ENCODE data around the gene ART3. TPM values are rescaled to one million over a fixed set of nuclear protein-coding genes. Genes with fewer than 3 reads are reported as not detected.
A peak's percentile ranks its signal among the peaks of the same experiment; 100 is the strongest.

The ART3 gene
- total RNA-seq, 1 experiment from 2014 or later: not detected

- ATAC-seq (peak; percentile 94), DNase-seq (peak; percentile 80)
- Histone ChIP-seq H3K36me3 (ENCODE audit: low read depth, low read length) (no peaks in the 10 kb centered on the region), H3K27ac (ENCODE audit: low read length) (no peak overlapping the region), H3K27me3 (ENCODE audit: low read length) (no peaks in the 10 kb centered on the region), H3K9me2 (replicated peaks; ENCODE audit: low read length) (no peaks in the 10 kb centered on the region), H3K9me3 (ENCODE audit: low read length) (no peaks in the 10 kb centered on the region), H3K79me2 (ENCODE audit: low read length) (no peaks in the 10 kb centered on the region), H3K4me2 (ENCODE audit: low read length) (no peak overlapping the region), H2AFZ (ENCODE audit: low read length) (no peak overlapping the region), H3K9ac (ENCODE audit: low read length) (no peak overlapping the region), H3K4me1 (ENCODE audit: insufficient read depth, low read length) (no peaks in the 10 kb centered on the region), H3F3A (ENCODE audit: low read length, unreplicated experiment) (no peaks in the 10 kb centered on the region), H3K4me3 (ENCODE audit: low read length) (no peak overlapping the region), H4K20me1 (ENCODE audit: low read length) (no peaks in the 10 kb centered on the region)
- CTCF ChIA-PET: no interaction called here
- intact Hi-C loops (cut with micrococcal nuclease): loop anchor here (1.0 kb wide), 2 partner anchors 72 to 151 kb away; no protein-coding TSS in a partner anchor
- no TSS peak for BruUV-seq (replicated peaks)
- TF ChIP-seq CTCF (conservative IDR thresholded peaks at IDR 0.05; ENCODE audit: low read depth, low read length) (peak; percentile 80), EZH2phosphoT487 (IDR thresholded peaks at IDR 0.05; ENCODE audit: borderline replicate concordance, low read length) (no peak), EZH2 (IDR thresholded peaks at IDR 0.05; ENCODE audit: low read length, unreplicated experiment) (no peak)
- POLR2A ChIA-PET (ENCODE audit: unreplicated experiment): no interaction called here
Observed at GRCh38 chr4:76067652-76068286, 6.7 kb upstream of the ART3 start.

- Histone ChIP-seq H3K79me2 (ENCODE audit: low read length) (no peaks in the 10 kb centered on the region), H3K4me1 (ENCODE audit: insufficient read depth, low read length) (no peaks in the 10 kb centered on the region), H3K9me3 (ENCODE audit: low read length) (no peaks in the 10 kb centered on the region), H3K36me3 (ENCODE audit: low read depth, low read length) (no peaks in the 10 kb centered on the region), H3K9ac (ENCODE audit: low read length) (no peak overlapping the region), H4K20me1 (ENCODE audit: low read length) (no peaks in the 10 kb centered on the region), H3K4me2 (ENCODE audit: low read length) (no peak overlapping the region), H3K9me2 (replicated peaks; ENCODE audit: low read length) (no peaks in the 10 kb centered on the region), H3K4me3 (ENCODE audit: low read length) (no peak overlapping the region), H3K27me3 (ENCODE audit: low read length) (no peaks in the 10 kb centered on the region), H2AFZ (ENCODE audit: low read length) (no peak overlapping the region), H3K27ac (ENCODE audit: low read length) (no peak overlapping the region), H3F3A (ENCODE audit: low read length, unreplicated experiment) (no peaks in the 10 kb centered on the region)
- BruUV-seq (replicated peaks): no TSS peak
- ChIA-PET CTCF (no interaction called here), POLR2A (ENCODE audit: unreplicated experiment) (no interaction called here)
- ATAC-seq: no peak
- TF ChIP-seq CTCF (conservative IDR thresholded peaks at IDR 0.05; ENCODE audit: low read depth, low read length) (no peak), EZH2 (IDR thresholded peaks at IDR 0.05; ENCODE audit: low read length, unreplicated experiment) (no peak), EZH2phosphoT487 (IDR thresholded peaks at IDR 0.05; ENCODE audit: borderline replicate concordance, low read length) (no peak)
- intact Hi-C loops (cut with micrococcal nuclease): no loop called here
- DNase-seq: no peak
Observed at GRCh38 chr4:76072760-76073159, 1.7 kb upstream of the ART3 start.

GRCh38 chr4:76074993-76075600 is 588 bp downstream of the ART3 start:
- H3K79me2 ChIP-seq (ENCODE audit: low read length): no peaks in the 10 kb centered on the region
- no peaks in the 10 kb centered on the region for H3K27me3 ChIP-seq (ENCODE audit: low read length)
- H3K4me1 ChIP-seq (ENCODE audit: insufficient read depth, low read length): no peaks in the 10 kb centered on the region
- no peak overlapping the region for H3K4me3 ChIP-seq (ENCODE audit: low read length)
- intact Hi-C loops (cut with micrococcal nuclease): no loop called here
- BruUV-seq (replicated peaks): no TSS peak
- H3K9me3 ChIP-seq (ENCODE audit: low read length): no peaks in the 10 kb centered on the region
- H2AFZ ChIP-seq (ENCODE audit: low read length): no peak overlapping the region
- H3K9me2 ChIP-seq (replicated peaks; ENCODE audit: low read length): no peaks in the 10 kb centered on the region
- H3K9ac ChIP-seq (ENCODE audit: low read length): no peak overlapping the region
- no peaks in the 10 kb centered on the region for H3F3A ChIP-seq (ENCODE audit: low read length, unreplicated experiment)
- no peaks in the 10 kb centered on the region for H3K36me3 ChIP-seq (ENCODE audit: low read depth, low read length)
- no peak overlapping the region for H3K4me2 ChIP-seq (ENCODE audit: low read length)
- no peak for DNase-seq
- CTCF ChIA-PET: no interaction called here
- no peaks in the 10 kb centered on the region for H4K20me1 ChIP-seq (ENCODE audit: low read length)
- H3K27ac ChIP-seq (ENCODE audit: low read length): no peak overlapping the region
- ATAC-seq: no peak
- TF ChIP-seq EZH2phosphoT487 (IDR thresholded peaks at IDR 0.05; ENCODE audit: borderline replicate concordance, low read length) (no peak), CTCF (conservative IDR thresholded peaks at IDR 0.05; ENCODE audit: low read depth, low read length) (no peak), EZH2 (IDR thresholded peaks at IDR 0.05; ENCODE audit: low read length, unreplicated experiment) (no peak)
- POLR2A ChIA-PET (ENCODE audit: unreplicated experiment): no interaction called here
